ENCODE results near the gene IFI27L2.

GRCh38 chr14:94112513-94113063 lies 16.8 kb downstream of the IFI27L2 start:
- no peak for TF ChIP-seq CTCF (IDR thresholded peaks at IDR 0.05; ENCODE audit: insufficient read depth, low read length)
- no peak for TF ChIP-seq GABPA (IDR thresholded peaks at IDR 0.05; ENCODE audit: low read depth)
- no peak for TF ChIP-seq REST (IDR thresholded peaks at IDR 0.05; ENCODE audit: insufficient replicate concordance, low read depth)
- TF ChIP-seq POLR2AphosphoS5 (IDR thresholded peaks at IDR 0.05; ENCODE audit: low read depth) = no peak
- TF ChIP-seq SPI1 (IDR thresholded peaks at IDR 0.05; ENCODE audit: borderline replicate concordance, low read depth) = no peak

All from HL-60 (cell line).